Neural crest cell (in vitro differentiated cells): Measurements from ENCODE around the gene PPP1R13B. TPM values are rescaled to one million over a fixed set of nuclear protein-coding genes. Genes with fewer than 3 reads are reported as not detected.

Experiments
- DNase-seq: peaks from one replicate; pipeline ENCODE4 v3.0.0; 2021; ENCODE audit warnings: low read depth, mixed read lengths, low spot score
- H3K27ac Mint-ChIP-seq: one replicate; pipeline ENCODE4 v1.8.0; 2021; ENCODE audit warnings: mild to moderate bottlenecking, mixed read lengths; ENCODE audit not compliant: unreplicated experiment
- H3K27me3 Mint-ChIP-seq: 2 replicates; pipeline ENCODE4 v1.8.0; 2021; ENCODE audit warnings: low read depth, mild to moderate bottlenecking, mixed read lengths
- H3K36me3 Mint-ChIP-seq: 2 replicates; pipeline ENCODE4 v1.8.0; 2021; ENCODE audit warnings: low read depth, mild to moderate bottlenecking, mixed read lengths
- H3K4me1 Mint-ChIP-seq: 2 replicates; pipeline ENCODE4 v1.8.0; 2021; ENCODE audit warnings: mixed read lengths
- H3K4me3 Mint-ChIP-seq: one replicate; pipeline ENCODE4 v1.8.0; 2021; ENCODE audit warnings: mild to moderate bottlenecking, mixed read lengths
- H3K9me3 Mint-ChIP-seq: 2 replicates; pipeline ENCODE4 v1.8.0; 2021; ENCODE audit warnings: mixed read lengths
- total RNA-seq: library from RNA; stranded (reverse); gene quantifications from 2 replicates; pipeline ENCODE4 v1.2.1, GENCODE V29; 2021
- TF ChIP-seq, protein P1 (sequence below): fragments of 200-600 bp; sonication (generic); conservative IDR thresholded peaks from 2 replicates; pipeline ENCODE4 v1.5.0; 2021; ENCODE audit warnings: antibody characterized with exemption, mild to moderate bottlenecking

Gene PPP1R13B
- total RNA-seq, 1 donor from 2014 or later: 6.8 TPM

DNA sequence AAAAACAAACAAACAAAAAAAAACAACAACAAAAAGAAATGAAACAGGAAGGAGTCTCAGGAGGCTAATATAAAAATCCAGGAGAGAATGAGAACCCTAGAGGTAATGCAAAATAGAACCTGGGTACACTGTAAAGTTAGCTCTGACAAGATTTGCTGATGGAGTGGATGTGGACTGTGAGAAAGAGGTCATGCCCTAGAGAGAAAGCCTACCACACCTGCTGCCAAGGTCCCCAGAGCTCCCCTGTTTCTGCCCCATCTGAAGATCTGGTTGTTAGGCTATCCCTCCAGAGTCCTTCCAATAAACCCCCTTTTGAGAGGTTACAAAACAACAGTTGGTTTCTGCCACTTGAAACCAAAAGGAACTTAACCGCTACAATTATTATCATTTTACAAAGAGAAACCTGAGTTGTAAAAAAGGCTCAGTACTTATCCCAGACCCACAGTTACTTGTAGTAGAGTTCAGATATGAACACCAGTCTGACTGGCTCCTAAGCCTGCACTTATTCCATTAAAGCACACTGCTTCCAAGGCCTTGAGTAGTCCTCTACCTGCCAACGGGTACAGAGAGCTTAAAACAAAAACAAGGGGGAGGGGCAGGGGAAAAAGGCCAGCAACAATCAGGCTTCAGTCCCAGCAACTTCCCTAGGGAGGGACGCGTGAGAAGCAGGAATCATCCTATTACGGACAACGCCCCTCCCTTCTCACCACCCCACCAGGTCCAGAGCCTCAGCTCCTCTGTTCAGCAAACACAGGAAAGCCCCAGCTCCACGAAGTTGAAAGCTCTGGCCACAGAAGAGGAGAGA lies 27.7 kb downstream of the PPP1R13B start:
- Mint-ChIP-seq H3K4me3 (no peak overlapping the region), H3K4me1 (peaks cover 14% of the 10 kb centered on the region), H3K9me3 (no peaks in the 10 kb centered on the region), H3K27ac (no peak overlapping the region), H3K27me3 (no peaks in the 10 kb centered on the region), H3K36me3 (no peaks in the 10 kb centered on the region)
- DNase-seq: no peak
- TF ChIP-seq, protein P1, sequence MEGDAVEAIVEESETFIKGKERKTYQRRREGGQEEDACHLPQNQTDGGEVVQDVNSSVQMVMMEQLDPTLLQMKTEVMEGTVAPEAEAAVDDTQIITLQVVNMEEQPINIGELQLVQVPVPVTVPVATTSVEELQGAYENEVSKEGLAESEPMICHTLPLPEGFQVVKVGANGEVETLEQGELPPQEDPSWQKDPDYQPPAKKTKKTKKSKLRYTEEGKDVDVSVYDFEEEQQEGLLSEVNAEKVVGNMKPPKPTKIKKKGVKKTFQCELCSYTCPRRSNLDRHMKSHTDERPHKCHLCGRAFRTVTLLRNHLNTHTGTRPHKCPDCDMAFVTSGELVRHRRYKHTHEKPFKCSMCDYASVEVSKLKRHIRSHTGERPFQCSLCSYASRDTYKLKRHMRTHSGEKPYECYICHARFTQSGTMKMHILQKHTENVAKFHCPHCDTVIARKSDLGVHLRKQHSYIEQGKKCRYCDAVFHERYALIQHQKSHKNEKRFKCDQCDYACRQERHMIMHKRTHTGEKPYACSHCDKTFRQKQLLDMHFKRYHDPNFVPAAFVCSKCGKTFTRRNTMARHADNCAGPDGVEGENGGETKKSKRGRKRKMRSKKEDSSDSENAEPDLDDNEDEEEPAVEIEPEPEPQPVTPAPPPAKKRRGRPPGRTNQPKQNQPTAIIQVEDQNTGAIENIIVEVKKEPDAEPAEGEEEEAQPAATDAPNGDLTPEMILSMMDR: no peak

GRCh38 chr14:103818870-103819269 lies 28.5 kb downstream of the PPP1R13B start:
- TF ChIP-seq, protein P1: no peak
- H3K4me3 Mint-ChIP-seq: no peak overlapping the region

GRCh38 chr14:103818422-103818821 lies 29.0 kb downstream of the PPP1R13B start:
- no peak overlapping the region for H3K4me3 Mint-ChIP-seq
- H3K27me3 Mint-ChIP-seq: no peaks in the 10 kb centered on the region
- TF ChIP-seq, protein P1: no peak
- H3K27ac Mint-ChIP-seq: no peak overlapping the region
- DNase-seq: no peak
- no peaks in the 10 kb centered on the region for H3K36me3 Mint-ChIP-seq
- H3K4me1 Mint-ChIP-seq: peaks cover 14% of the 10 kb centered on the region
- no peaks in the 10 kb centered on the region for H3K9me3 Mint-ChIP-seq

More at GRCh38 chr14:103818870-103819269, 28.5 kb downstream of the PPP1R13B start:
- Mint-ChIP-seq H3K27ac (no peak overlapping the region), H3K36me3 (no peaks in the 10 kb centered on the region), H3K27me3 (no peaks in the 10 kb centered on the region), H3K9me3 (no peaks in the 10 kb centered on the region), H3K4me1 (peaks cover 14% of the 10 kb centered on the region)
- no peak for DNase-seq

DNA sequence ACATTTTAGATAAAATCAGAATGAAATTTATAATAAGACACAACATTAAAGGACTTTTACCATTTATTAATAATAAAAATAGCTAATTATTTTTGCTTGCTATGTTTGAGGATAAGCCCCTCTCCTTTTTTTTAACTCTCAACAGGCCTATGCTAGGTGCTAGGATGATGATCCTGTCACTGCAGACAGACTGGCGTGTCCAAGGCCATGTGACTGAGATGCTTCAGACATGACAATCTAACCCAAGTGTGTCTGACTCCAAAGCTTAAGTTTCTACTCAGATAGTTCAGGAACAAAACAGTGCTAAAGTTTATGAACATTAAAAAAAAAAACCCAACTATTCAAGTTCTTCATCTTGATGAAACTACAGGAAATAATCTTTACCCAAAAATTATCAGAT lies 29.8 kb downstream of the PPP1R13B start:
- no peak overlapping the region for H3K4me3 Mint-ChIP-seq
- DNase-seq: no peak
- H3K36me3 Mint-ChIP-seq: no peaks in the 10 kb centered on the region
- H3K9me3 Mint-ChIP-seq: no peaks in the 10 kb centered on the region
- peaks cover 14% of the 10 kb centered on the region for H3K4me1 Mint-ChIP-seq
- H3K27me3 Mint-ChIP-seq: no peaks in the 10 kb centered on the region
- TF ChIP-seq, protein P1: no peak
- no peak overlapping the region for H3K27ac Mint-ChIP-seq

- H3K4me1 Mint-ChIP-seq: peaks cover 14% of the 10 kb centered on the region
- no peak overlapping the region for H3K4me3 Mint-ChIP-seq
- H3K9me3 Mint-ChIP-seq: no peaks in the 10 kb centered on the region
- no peak overlapping the region for H3K27ac Mint-ChIP-seq
- no peaks in the 10 kb centered on the region for H3K36me3 Mint-ChIP-seq
- no peak for DNase-seq
- H3K27me3 Mint-ChIP-seq: no peaks in the 10 kb centered on the region
- TF ChIP-seq, protein P1: no peak
These were observed 30.4 kb downstream of the PPP1R13B start for GRCh38 chr14:103816991-103817390.
